K562 (cell line): ENCODE results near the gene DNAJC11. TPM values are rescaled to one million over a fixed set of nuclear protein-coding genes. Genes with fewer than 3 reads are reported as not detected.

ENCODE experiments used
- ATAC-seq: fragments of 200-7000 bp; cut with Tn5 transposase; 3 replicates; pipeline ENCODE4 v1.9.1; 2020; ENCODE audit warnings: moderate library complexity
- BruUV-seq: library from RNA; stranded (reverse); fragments of 400-500 nt; replicated peaks from 2 replicates; lab custom pipeline; 2021; lab: Mats Ljungman, UMichigan
- CTCF ChIA-PET: fragments of 300-600 bp; formaldehyde crosslinking; extraction: SDS; loops from one replicate; lab custom pipeline; 2021; ENCODE audit warnings: low intra/inter-chr PET ratio; lab: Yijun Ruan, JAX
- POLR2A ChIA-PET: fragments of 300-600, 350-650 bp; sonication (Branson Sonifier 250); formaldehyde crosslinking; extraction: SDS; loops from one replicate; lab custom pipeline; 2021; ENCODE audit warnings: antibody characterized with exemption, inconsistent platforms; lab: Yijun Ruan, JAX
- DNase-seq, 4 experiments: peaks; one replicate each; pipeline versions ENCODE4 v3.0.0 to v3.0.0-alpha.2; 2011 to 2018; ENCODE audit warnings: low spot score in 3 of 4, mixed read lengths in 3 of 4; ENCODE audit errors: extremely low read depth in 1 of 4
- FAIRE-seq: peaks from 2 replicates; lab custom pipeline; 2011; peaks lifted over from hg19 to GRCh38; lab: Jason Lieb, UNC
- H2AFZ ChIP-seq: 2 replicates; pipeline ENCODE4 v1.6.0; 2011; ENCODE audit warnings: low read depth, low read length, control low read depth, inconsistent platforms
- H3K27ac ChIP-seq: fragments of 200-600 bp; 3 replicates; pipeline ENCODE4 v1.8.0; 2011; ENCODE audit warnings: low read depth, mild to moderate bottlenecking, control low read depth, inconsistent platforms, low read length, moderate library complexity, mixed read lengths; ENCODE audit errors: extremely low read depth
- H3K27me3 ChIP-seq, 2 experiments: fragments of 300-600 bp in 1 of 2; 2 replicates in 1 of 2; 3 replicates in 1 of 2; pipeline versions ENCODE4 v1.6.0 to v1.8.0; 2011; ENCODE audit warnings: inconsistent platforms in 2 of 2, low read length in 2 of 2, mild to moderate bottlenecking in 1 of 2, mixed read lengths in 1 of 2, moderate library complexity in 1 of 2; ENCODE audit not compliant: control insufficient read depth in 2 of 2, insufficient read depth in 2 of 2
- H3K36me3 ChIP-seq: fragments of 300-600 bp; 3 replicates; pipeline ENCODE4 v1.8.0; 2011; ENCODE audit warnings: mild to moderate bottlenecking, low read length, inconsistent platforms; ENCODE audit not compliant: control insufficient read depth, insufficient read depth
- H3K4me1 ChIP-seq, 2 experiments: fragments of 200-600 bp in 1 of 2; replicated peaks in 1 of 2; 2 replicates in 1 of 2; 3 replicates in 1 of 2; pipeline versions ENCODE4 v1.5.1 to v1.8.0; 2011; ENCODE audit warnings: inconsistent platforms in 2 of 2, low read length in 2 of 2, mild to moderate bottlenecking in 1 of 2, mixed read lengths in 1 of 2, moderate library complexity in 1 of 2; ENCODE audit not compliant: control insufficient read depth in 2 of 2, insufficient read depth in 2 of 2
- H3K4me2 ChIP-seq: 2 replicates; pipeline ENCODE4 v1.6.1; 2011; ENCODE audit warnings: low read length, control low read depth, inconsistent platforms, mixed read lengths; ENCODE audit not compliant: insufficient read depth
- H3K4me3 ChIP-seq: fragments of 200-600 bp; sonication (generic), shearing (Covaris generic); 2 replicates; pipeline ENCODE4 v1.5.1; 2016; ENCODE audit warnings: control low read depth, inconsistent platforms
- H3K79me2 ChIP-seq: fragments of 200-600 bp; 3 replicates; pipeline ENCODE4 v1.8.0; 2011; ENCODE audit warnings: low read length, inconsistent platforms; ENCODE audit not compliant: control insufficient read depth, insufficient read depth
- H3K9ac ChIP-seq, 2 experiments: 2 replicates each; pipeline versions ENCODE4 v1.6.0 to v1.6.1; 2011; ENCODE audit warnings: low read depth in 2 of 2, low read length in 2 of 2, control low read depth in 1 of 2, inconsistent platforms in 1 of 2, mild to moderate bottlenecking in 1 of 2, mixed read lengths in 1 of 2; ENCODE audit not compliant: insufficient read depth in 1 of 2
- H3K9me1 ChIP-seq: one replicate; pipeline ENCODE4 v1.6.0; 2011; ENCODE audit warnings: inconsistent platforms, mild to moderate bottlenecking, low read length, moderate library complexity; ENCODE audit not compliant: control insufficient read depth, insufficient read depth
- H3K9me3 ChIP-seq: replicated peaks from 2 replicates; pipeline ENCODE4 v1.5.1; 2011; ENCODE audit warnings: low read depth, low read length, inconsistent platforms; ENCODE audit not compliant: control insufficient read depth, insufficient read depth
- H4K20me1 ChIP-seq: replicated peaks from 2 replicates; pipeline ENCODE4 v1.6.1; 2011; ENCODE audit warnings: low read length, inconsistent platforms, mixed read lengths; ENCODE audit not compliant: control insufficient read depth, insufficient read depth
- ZBTB40 ChIP-seq, 2 experiments: fragments of 450-650 bp in 1 of 2; sonication (generic) in 1 of 2; formaldehyde crosslinking in 1 of 2; IDR thresholded peaks; 2 replicates each; pipeline versions ENCODE4 v1.7.1 to v1.9.0; 2016 to 2022; ENCODE audit warnings: inconsistent platforms in 1 of 2, mild to moderate bottlenecking in 1 of 2, missing genetic modification reagents in 1 of 2
- WGBS: fragments of 100-300 bp; shearing (Covaris generic); methylation state at CpG from one replicate; pipeline ENCODE4 v1.1.6; 2016; ENCODE audit warnings: low coverage, mixed read lengths; ENCODE audit not compliant: insufficient coverage; ENCODE audit errors: missing lambda C conversion rate; 5-methylcytosine and 5-hydroxymethylcytosine counted together
- in situ Hi-C: fragments of 300-500 bp; cut with MboI; formaldehyde crosslinking; loops from 4 replicates; pipeline ENCODE4 v1.15.0; 2018; ENCODE audit warnings: inconsistent platforms, mixed read lengths
- intact Hi-C: fragments of 100-400 bp; cut with micrococcal nuclease; formaldehyde crosslinking; loops from 2 replicates; pipeline ENCODE4 v1.14.2; 2022
- polyA plus RNA-seq, 8 experiments: library from polyadenylated mRNA; depleted of rRNA in 4 of 8; stranded (reverse) in 5 of 8; unstranded in 3 of 8; fragments of >200 nt; fragmentation: Nextera tagmentation in 2 of 8; fragmentation: Illumina TruSeq in 1 of 8; extraction: Ambion mirVana in 2 of 8; extraction: Trizol in 1 of 8; gene quantifications; 2 replicates each; pipeline versions ENCODE4 v1.2.1 to v1.2.3, GENCODE V29; 2011 to 2014; ENCODE audit warnings: inconsistent platforms in 1 of 8, missing spikeins in 1 of 8
- total RNA-seq, 7 experiments: library from RNA; depleted of rRNA in 6 of 7; stranded (reverse); fragments of >200 nt in 6 of 7; fragmentation: Illumina TruSeq in 2 of 7; extraction: Trizol in 2 of 7; gene quantifications; 2 replicates each; pipeline versions ENCODE4 v1.2.1 to v1.2.3, GENCODE V29; 2011 to 2021; ENCODE audit warnings: low replicate concordance in 1 of 7
- TF ChIP-seq, protein P1 (sequence below), 3 experiments: IDR thresholded peaks in 2 of 3; conservative IDR thresholded peaks in 1 of 3; 2 replicates each; pipeline ENCODE4 v1.5.1; 2011 to 2012; ENCODE audit warnings: low read length in 3 of 3, mild to moderate bottlenecking in 3 of 3, control low read depth in 2 of 3, improper control_type of control experiment in 1 of 3, inconsistent platforms in 1 of 3, low read depth in 1 of 3, mixed read lengths in 1 of 3, moderate library complexity in 1 of 3; ENCODE audit not compliant: insufficient read depth in 2 of 3
- TF ChIP-seq, protein P2 (sequence below): sonication (generic); formaldehyde crosslinking; IDR thresholded peaks from 2 replicates; pipeline ENCODE4 v1.8.0; 2022; ENCODE audit warnings: mild to moderate bottlenecking, missing genetic modification reagents

The DNAJC11 gene
- total and polyA plus RNA-seq, 9 of the 15 experiments (the other 6 are each of a cell fraction or from before 2014, with no cell fraction given), result 14.1 to 123 (median 76.6) TPM

- Histone ChIP-seq H3K4me2 (peak overlapping the region; percentile 90), H3K27ac (peak overlapping the region; percentile 96), H3K4me1 (peaks cover 16% of the 10 kb centered on the region in 2 experiments; a peak in 4 of 5 replicates), H3K36me3 (peaks cover 40% of the 10 kb centered on the region), H4K20me1 (peaks cover 6% of the 10 kb centered on the region; the same call in 1 of the 2 replicates), H3K9me3 (no peaks in the 10 kb centered on the region), H3K27me3 (no peaks in the 10 kb centered on the region), H3K9me1 (no peaks in the 10 kb centered on the region), H3K4me3 (peak overlapping the region; percentile 97), H3K79me2 (peaks cover 55% of the 10 kb centered on the region), H2AFZ (peak overlapping the region; percentile 84), H3K9ac (peak overlapping the region; percentile 98 to 99)
- BruUV-seq, result no TSS peak
- DNase-seq (peak in 1 of 4 experiments; percentile 34), FAIRE-seq (no peak), ATAC-seq (no peak)
- in situ Hi-C loops (no loop called here), intact Hi-C loops (no loop called here)
- CTCF ChIA-PET, result no interaction called here
- POLR2A ChIA-PET, result interaction anchor here (0.5 to 2.1 kb wide), 7 partner anchors 9 to 276 kb away, joined by 3 to 8 read pairs (median 3); partner anchors contain the start of gene ZBTB48
- 0% methylated on average over 24 of the region's 24 CpGs for WGBS
- TF ChIP-seq, protein P1, sequence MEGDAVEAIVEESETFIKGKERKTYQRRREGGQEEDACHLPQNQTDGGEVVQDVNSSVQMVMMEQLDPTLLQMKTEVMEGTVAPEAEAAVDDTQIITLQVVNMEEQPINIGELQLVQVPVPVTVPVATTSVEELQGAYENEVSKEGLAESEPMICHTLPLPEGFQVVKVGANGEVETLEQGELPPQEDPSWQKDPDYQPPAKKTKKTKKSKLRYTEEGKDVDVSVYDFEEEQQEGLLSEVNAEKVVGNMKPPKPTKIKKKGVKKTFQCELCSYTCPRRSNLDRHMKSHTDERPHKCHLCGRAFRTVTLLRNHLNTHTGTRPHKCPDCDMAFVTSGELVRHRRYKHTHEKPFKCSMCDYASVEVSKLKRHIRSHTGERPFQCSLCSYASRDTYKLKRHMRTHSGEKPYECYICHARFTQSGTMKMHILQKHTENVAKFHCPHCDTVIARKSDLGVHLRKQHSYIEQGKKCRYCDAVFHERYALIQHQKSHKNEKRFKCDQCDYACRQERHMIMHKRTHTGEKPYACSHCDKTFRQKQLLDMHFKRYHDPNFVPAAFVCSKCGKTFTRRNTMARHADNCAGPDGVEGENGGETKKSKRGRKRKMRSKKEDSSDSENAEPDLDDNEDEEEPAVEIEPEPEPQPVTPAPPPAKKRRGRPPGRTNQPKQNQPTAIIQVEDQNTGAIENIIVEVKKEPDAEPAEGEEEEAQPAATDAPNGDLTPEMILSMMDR (IDR thresholded peaks at IDR 0.05 in 2 of 3, conservative IDR thresholded peaks at IDR 0.05 in 1 of 3; ENCODE audit: insufficient read depth in 2 of 3, low read depth in 1 of 3, low read length in 3 of 3), result no peak
- TF ChIP-seq, protein P2, sequence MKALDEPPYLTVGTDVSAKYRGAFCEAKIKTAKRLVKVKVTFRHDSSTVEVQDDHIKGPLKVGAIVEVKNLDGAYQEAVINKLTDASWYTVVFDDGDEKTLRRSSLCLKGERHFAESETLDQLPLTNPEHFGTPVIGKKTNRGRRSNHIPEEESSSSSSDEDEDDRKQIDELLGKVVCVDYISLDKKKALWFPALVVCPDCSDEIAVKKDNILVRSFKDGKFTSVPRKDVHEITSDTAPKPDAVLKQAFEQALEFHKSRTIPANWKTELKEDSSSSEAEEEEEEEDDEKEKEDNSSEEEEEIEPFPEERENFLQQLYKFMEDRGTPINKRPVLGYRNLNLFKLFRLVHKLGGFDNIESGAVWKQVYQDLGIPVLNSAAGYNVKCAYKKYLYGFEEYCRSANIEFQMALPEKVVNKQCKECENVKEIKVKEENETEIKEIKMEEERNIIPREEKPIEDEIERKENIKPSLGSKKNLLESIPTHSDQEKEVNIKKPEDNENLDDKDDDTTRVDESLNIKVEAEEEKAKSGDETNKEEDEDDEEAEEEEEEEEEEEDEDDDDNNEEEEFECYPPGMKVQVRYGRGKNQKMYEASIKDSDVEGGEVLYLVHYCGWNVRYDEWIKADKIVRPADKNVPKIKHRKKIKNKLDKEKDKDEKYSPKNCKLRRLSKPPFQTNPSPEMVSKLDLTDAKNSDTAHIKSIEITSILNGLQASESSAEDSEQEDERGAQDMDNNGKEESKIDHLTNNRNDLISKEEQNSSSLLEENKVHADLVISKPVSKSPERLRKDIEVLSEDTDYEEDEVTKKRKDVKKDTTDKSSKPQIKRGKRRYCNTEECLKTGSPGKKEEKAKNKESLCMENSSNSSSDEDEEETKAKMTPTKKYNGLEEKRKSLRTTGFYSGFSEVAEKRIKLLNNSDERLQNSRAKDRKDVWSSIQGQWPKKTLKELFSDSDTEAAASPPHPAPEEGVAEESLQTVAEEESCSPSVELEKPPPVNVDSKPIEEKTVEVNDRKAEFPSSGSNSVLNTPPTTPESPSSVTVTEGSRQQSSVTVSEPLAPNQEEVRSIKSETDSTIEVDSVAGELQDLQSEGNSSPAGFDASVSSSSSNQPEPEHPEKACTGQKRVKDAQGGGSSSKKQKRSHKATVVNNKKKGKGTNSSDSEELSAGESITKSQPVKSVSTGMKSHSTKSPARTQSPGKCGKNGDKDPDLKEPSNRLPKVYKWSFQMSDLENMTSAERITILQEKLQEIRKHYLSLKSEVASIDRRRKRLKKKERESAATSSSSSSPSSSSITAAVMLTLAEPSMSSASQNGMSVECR (CRISPR knock-in tag), result peak; percentile 11; the same call in 1 of the 2 replicates
- TF ChIP-seq ZBTB40 (IDR thresholded peaks at IDR 0.05) (0 out of 2 replicates have a peak, but pooled peaks have one; percentile 1), ZBTB40 (CRISPR knock-in tag; IDR thresholded peaks at IDR 0.05) (no peak)
Measured at GRCh38 chr1:6700853-6701436, 671 bp downstream of the DNAJC11 start.
